PC-9 (cell line): ENCODE results near the gene PLA2R1.

Source experiments
- CTCF ChIP-seq: fragments of 200-600 bp; sonication (generic); conservative IDR thresholded peaks from 2 replicates; pipeline ENCODE4 v1.6.1; 2017; ENCODE audit warnings: mixed run types, antibody characterized with exemption, mild to moderate bottlenecking, moderate library complexity
- EZH2 ChIP-seq: fragments of 200-600 bp; sonication (generic); IDR thresholded peaks from 2 replicates; pipeline ENCODE4 v1.8.0; 2017; ENCODE audit warnings: antibody characterized with exemption, low read depth

GRCh38 chr2:159907909-159908308 lies 154.5 kb downstream of the PLA2R1 start:
- TF ChIP-seq CTCF: no peak
- no peak for TF ChIP-seq EZH2
